HG02943 (cell line): ENCODE measurements around the gene ABHD1.
"Not testable (repeated sequence)": the region's sequence is repeated elsewhere in the genome, so short reads cannot be mapped to it uniquely, and the experiment has no call there.

ENCODE experiments used
- ATAC-seq: cut with Tn5 transposase; IDR thresholded peaks from one replicate; pipeline ENCODE4 v1.9.1; 2021; ENCODE audit warnings: mild to moderate bottlenecking, low read depth, moderate library complexity; ENCODE audit not compliant: unreplicated experiment

Gene ABHD1

DNA sequence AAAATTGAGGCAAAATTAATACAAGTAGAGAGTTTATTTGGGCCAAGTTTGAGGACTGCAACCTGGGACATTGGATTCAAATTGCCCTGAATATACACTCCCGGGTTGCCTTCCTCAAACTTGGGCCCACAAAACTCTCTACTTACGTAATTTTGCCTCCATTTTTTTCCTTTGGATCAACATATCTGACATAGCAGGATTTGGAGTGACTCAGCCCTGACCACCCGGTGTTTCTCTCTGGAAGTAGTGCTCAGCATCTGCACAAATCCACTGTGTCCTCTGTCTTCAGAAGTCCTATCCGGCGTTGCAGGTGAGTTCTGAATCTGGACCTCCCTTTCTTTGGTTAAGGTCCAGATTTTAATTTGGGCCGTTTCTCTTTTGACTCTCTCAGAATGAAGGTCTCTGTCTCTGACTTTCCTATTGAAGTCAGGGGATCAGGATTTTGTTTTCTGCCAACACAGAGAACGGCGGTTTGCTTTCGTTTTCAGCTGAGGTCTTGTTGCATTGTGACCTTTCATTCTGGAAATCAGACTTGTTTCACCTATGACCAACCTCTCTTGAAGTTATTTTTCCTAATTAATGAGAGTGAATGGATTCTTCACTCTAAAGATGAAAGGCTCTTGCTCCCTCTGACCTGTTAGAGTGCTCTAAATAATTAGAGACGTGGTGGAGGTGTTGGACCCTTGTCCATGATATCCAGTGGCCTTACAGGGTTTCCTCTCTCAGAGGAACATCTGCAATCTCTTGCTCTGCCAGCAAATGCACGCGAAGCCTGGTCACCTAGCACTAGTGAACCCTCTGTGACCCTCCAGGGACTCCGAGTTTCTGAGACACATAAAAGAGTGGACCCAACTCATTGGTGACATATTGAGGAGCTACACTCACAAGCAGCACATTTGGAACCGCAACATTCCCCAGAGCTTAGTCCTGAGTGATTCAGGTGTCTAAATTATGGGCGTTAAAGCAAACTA, 38.8 kb downstream of the ABHD1 start:
- no peak for ATAC-seq

DNA sequence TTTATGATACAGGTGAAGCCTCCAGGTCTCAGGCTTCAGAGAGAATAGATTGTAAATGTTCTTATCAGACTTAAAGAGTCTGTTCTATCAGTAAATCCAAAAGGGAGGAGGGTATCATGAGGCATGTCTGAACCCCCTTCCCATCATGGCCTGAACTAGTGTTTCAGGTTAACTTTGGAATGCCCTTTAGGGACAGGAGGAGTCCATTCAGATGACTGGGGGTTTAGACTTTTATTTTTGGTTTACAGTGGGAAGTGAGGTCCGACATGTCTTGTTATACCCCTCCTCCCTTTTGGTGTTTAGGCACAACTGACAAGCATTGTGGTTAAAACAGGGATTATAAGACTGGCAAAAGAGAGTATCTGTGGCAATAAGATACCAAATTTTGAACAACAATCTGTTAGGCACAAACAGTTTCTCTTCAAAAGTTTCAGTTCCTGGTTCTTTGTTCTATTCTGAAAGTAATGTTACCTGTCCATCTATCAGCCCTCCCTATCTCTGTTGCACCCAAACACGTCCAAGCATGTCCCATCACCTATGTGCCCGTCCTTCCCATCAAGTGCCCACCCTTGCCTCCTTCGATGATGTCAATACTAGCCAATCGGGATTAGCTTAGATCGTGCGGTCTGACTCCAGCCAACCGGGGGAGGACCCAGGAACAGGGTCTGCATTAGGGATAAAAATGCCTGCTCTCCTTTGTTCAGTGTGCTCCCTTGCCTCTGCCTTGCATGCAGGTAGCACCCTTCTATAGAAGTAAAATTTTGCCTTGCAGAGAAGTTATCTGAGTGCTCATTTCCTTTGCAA, 41.5 kb downstream of the ABHD1 start:
- ATAC-seq = no peak

DNA sequence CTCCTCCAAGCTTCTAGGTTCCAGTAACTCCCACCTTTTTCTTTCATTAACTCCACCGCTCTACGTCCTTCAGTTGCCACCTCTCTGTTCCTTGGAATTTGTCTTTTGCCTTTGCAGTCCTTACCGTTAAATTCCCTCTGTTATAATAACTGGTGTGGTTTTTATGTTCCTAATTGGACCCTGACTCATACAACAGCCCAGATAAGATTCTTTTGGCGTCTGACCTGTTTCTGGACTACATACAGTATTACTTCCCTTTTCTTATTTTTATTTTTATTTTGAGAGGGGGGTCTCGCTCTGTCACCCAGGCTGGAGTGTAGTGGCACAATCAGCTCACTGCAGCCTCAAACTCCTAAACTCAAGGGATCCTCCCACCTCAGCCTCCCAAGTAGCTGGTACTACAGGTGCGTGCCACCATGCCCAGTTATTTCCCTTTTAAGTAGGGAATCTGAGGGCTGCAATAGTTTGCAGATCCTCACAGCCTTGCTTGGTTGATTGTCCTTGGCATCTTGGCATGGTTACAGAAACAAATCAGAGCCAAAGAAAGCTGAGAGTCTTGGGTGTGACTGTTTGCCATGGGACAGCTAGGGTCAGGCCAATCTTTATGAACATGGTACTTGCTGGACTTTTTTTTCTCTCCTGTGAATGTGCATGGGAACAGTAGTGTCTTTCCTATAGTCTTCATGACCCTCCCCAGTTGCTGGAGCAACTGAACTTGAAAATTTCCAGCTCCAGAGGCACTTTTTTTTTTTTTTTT, 47.1 kb downstream of the ABHD1 start:
- no peak for ATAC-seq

DNA sequence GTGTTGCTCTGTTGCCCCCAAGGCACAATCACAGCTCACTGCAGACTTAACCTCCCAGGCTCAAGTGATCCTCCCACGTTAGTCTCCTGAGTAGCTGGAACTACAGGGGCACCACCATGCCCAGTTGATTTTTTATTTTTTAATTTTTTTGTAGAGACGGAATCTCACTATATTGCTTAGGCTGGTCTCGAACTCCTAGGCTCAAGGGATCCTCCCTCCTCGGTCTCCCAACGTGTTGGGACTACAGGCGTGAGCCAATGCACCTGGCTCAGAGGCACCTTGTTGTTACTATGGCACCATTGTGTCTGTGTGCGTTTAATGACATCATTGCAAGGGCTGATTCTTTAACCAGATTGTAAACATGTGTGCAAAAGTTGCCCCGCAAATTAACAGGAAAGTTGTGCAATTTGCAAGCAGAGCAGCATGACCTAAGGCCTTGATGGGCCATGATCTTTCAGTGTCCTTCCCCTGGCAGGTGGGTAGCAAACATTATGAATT, 47.8 kb downstream of the ABHD1 start:
- no peak for ATAC-seq

DNA sequence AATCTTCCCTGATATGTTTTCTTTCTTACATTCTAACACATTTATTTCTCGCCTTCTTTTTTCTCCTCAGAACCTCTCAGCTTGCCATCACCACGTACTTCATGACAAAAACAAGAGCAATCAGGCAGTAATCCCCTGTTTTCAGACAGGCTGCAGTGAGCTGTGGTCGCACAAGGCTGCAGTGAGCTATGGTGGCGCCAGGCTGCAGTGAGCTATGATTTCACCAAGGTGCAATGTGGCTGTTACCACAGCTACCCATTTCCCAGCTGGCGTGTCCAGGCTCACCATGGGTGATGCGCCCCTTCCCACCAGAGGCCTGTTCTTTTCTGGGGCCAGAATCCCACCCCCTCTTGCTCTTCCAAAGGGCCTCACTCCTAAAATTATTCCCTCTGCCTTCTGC, 51.0 kb downstream of the ABHD1 start:
- ATAC-seq = no peak

DNA sequence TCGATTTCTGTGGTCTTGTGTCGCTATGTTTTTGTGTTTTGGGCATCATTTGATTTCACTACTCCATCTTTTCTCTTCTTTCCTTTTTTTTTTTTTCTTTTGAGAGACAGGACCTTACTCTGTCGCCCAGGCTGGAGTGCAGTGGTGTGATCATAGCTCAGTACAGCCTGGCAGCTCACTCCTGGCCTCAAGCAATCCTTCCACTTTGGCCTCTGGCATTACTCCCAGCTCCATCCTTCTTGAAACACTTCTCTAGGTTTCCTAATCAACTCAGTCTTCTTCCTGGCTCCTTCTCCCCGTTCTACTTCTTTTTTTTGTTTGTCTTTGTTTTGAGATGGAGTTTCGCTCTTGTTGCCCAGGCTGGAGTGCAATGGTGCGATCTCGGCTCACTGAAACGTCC, 51.7 kb downstream of the ABHD1 start:
- no peak for ATAC-seq

DNA sequence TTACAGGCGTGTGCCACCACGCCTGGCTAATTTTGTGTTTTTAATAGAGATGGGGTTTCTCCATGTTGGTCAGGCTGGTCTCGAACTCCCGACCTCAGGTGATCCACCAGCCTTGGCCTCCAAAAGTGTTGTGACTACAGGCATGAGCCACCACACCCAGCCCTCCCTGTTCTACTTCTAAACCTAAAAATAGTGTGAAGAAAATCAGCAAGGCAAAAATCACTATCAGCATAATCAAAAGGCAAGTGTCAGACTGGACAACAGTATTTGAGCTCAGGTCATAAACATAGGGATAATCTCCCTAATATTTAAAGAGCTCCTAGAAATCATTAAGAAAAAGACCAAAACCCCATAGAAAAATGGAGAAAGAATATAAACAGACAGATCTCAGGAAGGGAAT, 52.2 kb downstream of the ABHD1 start:
- ATAC-seq = not testable (repeated sequence)

DNA sequence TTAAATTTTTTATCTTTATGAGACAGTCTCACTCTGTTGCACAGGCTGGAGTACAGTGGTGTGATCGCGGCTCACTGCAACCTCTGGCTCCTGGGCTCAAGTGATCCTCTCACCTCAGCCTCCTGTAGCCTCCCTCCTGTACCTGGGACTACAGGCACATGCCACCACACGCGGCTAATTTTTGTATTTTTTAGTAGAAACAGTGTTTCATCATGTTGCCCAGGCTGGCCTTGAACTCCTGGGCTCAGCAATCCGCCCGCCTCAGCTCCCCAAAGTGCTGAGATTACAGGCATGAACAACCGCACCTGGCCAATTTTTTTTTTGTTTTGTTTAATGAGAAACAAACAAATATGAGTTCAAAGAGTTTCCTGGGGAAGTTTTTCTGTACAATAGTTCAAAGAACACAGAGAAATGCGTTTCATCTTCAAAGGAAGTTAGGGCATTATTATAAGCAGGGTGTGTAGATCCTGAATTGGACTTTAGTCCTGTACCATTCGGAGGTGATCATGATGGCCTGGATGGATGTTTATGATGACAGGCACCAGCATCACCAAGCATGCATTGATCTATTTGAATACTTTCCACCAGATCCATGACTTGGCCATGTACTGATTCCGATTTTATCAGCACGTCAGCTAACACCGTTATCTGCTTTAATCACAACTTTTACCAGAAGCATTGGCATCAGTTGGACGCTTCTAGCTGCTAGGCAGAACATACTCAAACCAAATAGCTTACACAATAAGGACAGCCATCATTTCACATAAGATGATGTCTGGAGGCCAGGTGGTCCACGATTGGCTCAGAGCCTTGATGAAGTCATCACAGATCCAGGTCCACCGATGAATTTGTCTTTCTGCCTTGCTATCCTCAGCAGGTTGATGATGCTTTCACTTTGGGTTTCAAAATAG, 54.1 kb downstream of the ABHD1 start:
- no peak for ATAC-seq

DNA sequence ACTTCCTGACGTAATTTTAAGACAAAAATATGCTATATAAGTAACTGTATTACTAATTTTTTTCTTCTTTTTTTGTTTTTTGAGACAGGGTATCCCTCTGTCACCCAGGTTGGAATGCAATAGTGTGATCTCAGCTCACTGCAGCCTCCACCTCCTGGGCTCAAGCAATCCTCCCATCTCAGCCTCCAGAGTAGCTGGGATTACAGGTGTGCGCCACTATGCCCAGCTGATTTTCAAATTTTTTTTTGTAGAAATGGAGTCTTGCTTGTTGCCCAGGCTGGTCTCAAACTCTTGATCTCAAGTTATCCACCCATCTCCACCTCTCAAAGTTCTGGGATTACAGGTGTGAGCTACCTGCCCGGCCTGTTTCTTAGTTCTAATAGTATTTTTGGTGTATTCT, 54.9 kb downstream of the ABHD1 start:
- ATAC-seq = no peak

DNA sequence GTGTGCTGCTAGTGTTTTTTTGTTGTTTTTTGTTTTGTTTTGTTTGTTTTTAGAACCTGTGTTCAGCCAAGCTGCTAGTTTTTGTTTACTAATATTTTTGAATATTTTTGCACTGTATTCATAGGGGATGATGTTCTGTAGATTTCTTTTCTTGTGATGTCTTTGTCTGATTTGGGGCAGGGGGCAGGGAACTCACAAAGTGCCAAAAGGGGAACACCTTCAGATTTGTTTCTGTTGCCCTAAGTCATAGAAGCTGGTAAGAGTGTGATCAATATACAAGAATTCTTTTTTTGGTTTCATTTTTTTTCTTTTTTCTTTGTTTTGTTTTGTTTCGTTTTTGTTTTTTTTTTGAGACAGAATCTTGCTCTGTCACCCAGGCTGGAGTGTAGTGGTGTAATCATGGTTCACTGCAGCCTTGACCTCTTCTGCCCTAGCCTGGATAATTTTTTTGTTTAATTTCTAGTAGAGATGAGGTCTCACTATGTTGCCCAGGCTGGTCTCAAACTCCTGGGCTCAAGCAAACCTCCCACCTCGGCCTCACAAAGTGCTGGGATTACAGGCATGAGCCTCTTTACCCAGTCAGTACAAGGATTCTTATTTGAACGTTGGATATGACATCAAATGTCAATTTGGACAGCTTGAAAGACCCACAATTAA, 55.9 kb downstream of the ABHD1 start:
- ATAC-seq = no peak
